Spleen (tissue), 11 donors: ENCODE results near the gene FOXRED1. TPM values are rescaled to one million over a fixed set of nuclear protein-coding genes. Genes with fewer than 3 reads are reported as not detected.
A peak's percentile ranks its signal among the peaks of the same experiment; 100 is the strongest.
"Not testable (repeated sequence)": the region's sequence is repeated elsewhere in the genome, so short reads cannot be mapped to it uniquely, and the experiment has no call there.

Experiments used
- DNase-seq: peaks from one replicate; pipeline ENCODE4 v3.0.0-alpha.2; 2020
- H3K27ac ChIP-seq, 8 donors: fragments of 200-600 bp; sonication (generic) in 7 of 8; 1 replicate in 4 of 8; 2 replicates in 4 of 8; pipeline versions ENCODE4 v1.5.0 to v1.8.0; 2016 to 2021; ENCODE audit warnings: inconsistent platforms in 4 of 8, mild to moderate bottlenecking in 4 of 8, moderate library complexity in 1 of 8
- H3K27me3 ChIP-seq, 7 donors: fragments of 200-600 bp; sonication (generic) in 6 of 7; replicated peaks in 1 of 7; 1 replicate in 4 of 7; 2 replicates in 3 of 7; pipeline versions ENCODE4 v1.5.0 to v1.8.0; 2016 to 2021; ENCODE audit warnings: inconsistent platforms in 3 of 7, mild to moderate bottlenecking in 1 of 7
- H3K36me3 ChIP-seq, 6 donors: fragments of 200-600 bp; sonication (generic) in 5 of 6; 1 replicate in 4 of 6; 2 replicates in 2 of 6; pipeline versions ENCODE4 v1.5.0 to v1.8.0; 2016 to 2021; ENCODE audit warnings: inconsistent platforms in 2 of 6
- H3K4me1 ChIP-seq, 6 donors: fragments of 200-600 bp; sonication (generic) in 5 of 6; 1 replicate in 3 of 6; 2 replicates in 3 of 6; pipeline versions ENCODE4 v1.5.0 to v1.8.0; 2016 to 2021; ENCODE audit warnings: inconsistent platforms in 3 of 6
- H3K4me3 ChIP-seq, 8 donors: fragments of 200-600 bp; sonication (generic) in 7 of 8; 1 replicate in 4 of 8; 2 replicates in 4 of 8; pipeline versions ENCODE4 v1.5.0 to v1.8.0; 2016 to 2021; ENCODE audit warnings: inconsistent platforms in 4 of 8, mild to moderate bottlenecking in 4 of 8, moderate library complexity in 2 of 8
- H3K9me3 ChIP-seq, 8 donors: fragments of 200-600 bp; sonication (generic) in 7 of 8; 1 replicate in 4 of 8; 2 replicates in 4 of 8; pipeline versions ENCODE4 v1.5.0 to v1.8.0; 2016 to 2021; ENCODE audit warnings: inconsistent platforms in 4 of 8
- POLR2A ChIP-seq, 3 donors: fragments of 450-650 bp; IDR thresholded peaks; one replicate each; pipeline ENCODE4 v1.5.1; 2017; ENCODE audit warnings: antibody characterized with exemption in 3 of 3, mild to moderate bottlenecking in 1 of 3
- POLR2AphosphoS5 ChIP-seq, 3 donors: sonication (generic); formaldehyde crosslinking; IDR thresholded peaks; one replicate each; pipeline ENCODE4 v1.5.1; 2017; ENCODE audit warnings: antibody characterized with exemption in 3 of 3
- WGBS, 5 donors: extraction: QIAGEN DNeasy Blood & Tissue Kit in 3 of 5; methylation state at CpG; one replicate each; pipeline versions ENCODE4 v1.1.5 to v1.1.7; 2013 to 2018; 5-methylcytosine and 5-hydroxymethylcytosine counted together
- intact Hi-C: fragments of 100-400 bp; cut with DNase I; formaldehyde crosslinking; loops from one replicate; pipeline ENCODE4 v1.15.0; 2023; ENCODE audit warnings: low total_unique reads
- polyA plus RNA-seq, 3 donors: library from polyadenylated mRNA; stranded (reverse); fragments of 200-250 nt; gene quantifications; one replicate each; pipeline ENCODE4 v1.2.1, GENCODE V29; 2013
- total RNA-seq, 7 donors: library from RNA; depleted of rRNA in 3 of 7; stranded (reverse); fragments of >200 nt in 3 of 7; fragmentation: NEBNext Ultra II Directional in 4 of 7; extraction: Animal tissue kit (Norgen Biotek cat#: 25700) in 4 of 7; gene quantifications; one replicate each; pipeline versions ENCODE4 v1.1.0 to v1.2.1, GENCODE V29; 2016 to 2021
- TF ChIP-seq, protein P1 (sequence below), 11 experiments: fragments of 200-600 bp in 7 of 11; fragments of 450-650 bp in 4 of 11; sonication (generic) in 4 of 11; IDR thresholded peaks in 8 of 11; conservative IDR thresholded peaks in 3 of 11; 1 replicate in 7 of 11; 2 replicates in 4 of 11; pipeline versions ENCODE4 v1.4.0 to v1.8.0; 2016 to 2021; ENCODE audit warnings: antibody characterized with exemption in 11 of 11, inconsistent platforms in 4 of 11, mild to moderate bottlenecking in 1 of 11
- donor health status: healthy with polysubstance abuse.
- donor health status: DM: no; HTN: no; CAD: no; lungs with moderate emphysema.
- donor health status: DM: no; HTN: no; CAD: no.
- donor health status: Bipolar disorder and iron deficiency.
- donor health status: healthy.
- donor health status: DM: no; HTN: no; CAD: no.
- donor health status: DM: yes; HTN: yes; CAD: no.

The FOXRED1 gene
- total and polyA plus RNA-seq, 10 donors: 20.5 to 48.1 (median 31.5) TPM

DNA sequence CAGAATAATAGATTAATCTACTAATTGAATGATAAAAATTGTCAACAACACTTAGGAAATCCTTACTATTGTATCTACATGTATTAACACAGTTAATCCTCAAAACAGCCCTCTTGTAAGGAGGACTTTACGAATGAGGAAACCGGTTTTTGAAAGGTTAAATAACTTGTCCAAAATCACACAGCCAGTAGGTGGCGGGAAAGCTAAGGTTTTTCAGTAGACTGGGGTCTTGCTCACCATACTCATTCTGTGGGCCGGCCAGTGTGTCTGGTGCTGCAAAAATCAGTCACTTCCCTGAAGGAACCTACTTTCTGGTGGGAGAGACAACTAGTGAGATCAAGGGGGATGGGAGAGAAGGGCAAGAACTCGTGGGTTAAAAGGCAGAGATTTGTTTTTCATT is 38.8 kb downstream of the FOXRED1 start:
- Histone ChIP-seq H3K27ac (peak overlapping the region in 2 of 8 donors; percentile 0 to 23), H3K9me3 (no peaks in the 10 kb centered on the region), H3K36me3 (peaks cover 0 to 55% (median 9%) of the 10 kb centered on the region in 6 donors), H3K4me1 (peaks cover 23 to 94% (median 65%) of the 10 kb centered on the region in 6 donors), H3K27me3 (no peaks in the 10 kb centered on the region), H3K4me3 (no peak overlapping the region)
- TF ChIP-seq, protein P1, sequence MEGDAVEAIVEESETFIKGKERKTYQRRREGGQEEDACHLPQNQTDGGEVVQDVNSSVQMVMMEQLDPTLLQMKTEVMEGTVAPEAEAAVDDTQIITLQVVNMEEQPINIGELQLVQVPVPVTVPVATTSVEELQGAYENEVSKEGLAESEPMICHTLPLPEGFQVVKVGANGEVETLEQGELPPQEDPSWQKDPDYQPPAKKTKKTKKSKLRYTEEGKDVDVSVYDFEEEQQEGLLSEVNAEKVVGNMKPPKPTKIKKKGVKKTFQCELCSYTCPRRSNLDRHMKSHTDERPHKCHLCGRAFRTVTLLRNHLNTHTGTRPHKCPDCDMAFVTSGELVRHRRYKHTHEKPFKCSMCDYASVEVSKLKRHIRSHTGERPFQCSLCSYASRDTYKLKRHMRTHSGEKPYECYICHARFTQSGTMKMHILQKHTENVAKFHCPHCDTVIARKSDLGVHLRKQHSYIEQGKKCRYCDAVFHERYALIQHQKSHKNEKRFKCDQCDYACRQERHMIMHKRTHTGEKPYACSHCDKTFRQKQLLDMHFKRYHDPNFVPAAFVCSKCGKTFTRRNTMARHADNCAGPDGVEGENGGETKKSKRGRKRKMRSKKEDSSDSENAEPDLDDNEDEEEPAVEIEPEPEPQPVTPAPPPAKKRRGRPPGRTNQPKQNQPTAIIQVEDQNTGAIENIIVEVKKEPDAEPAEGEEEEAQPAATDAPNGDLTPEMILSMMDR (IDR thresholded peaks at IDR 0.05 in 8 of 11, conservative IDR thresholded peaks at IDR 0.05 in 3 of 11): peak in 4 of 11 experiments; percentile 19 to 29 (median 26)
- TF ChIP-seq POLR2A (IDR thresholded peaks at IDR 0.05): no peak
- 26 to 34% (median 29%) methylated on average over 5 of the region's 5 CpGs for WGBS, 5 donors
- no peak for DNase-seq
- intact Hi-C loops: loop anchor here (5.0 kb wide), 1 partner anchor 175 kb away; no protein-coding TSS in a partner anchor

DNA sequence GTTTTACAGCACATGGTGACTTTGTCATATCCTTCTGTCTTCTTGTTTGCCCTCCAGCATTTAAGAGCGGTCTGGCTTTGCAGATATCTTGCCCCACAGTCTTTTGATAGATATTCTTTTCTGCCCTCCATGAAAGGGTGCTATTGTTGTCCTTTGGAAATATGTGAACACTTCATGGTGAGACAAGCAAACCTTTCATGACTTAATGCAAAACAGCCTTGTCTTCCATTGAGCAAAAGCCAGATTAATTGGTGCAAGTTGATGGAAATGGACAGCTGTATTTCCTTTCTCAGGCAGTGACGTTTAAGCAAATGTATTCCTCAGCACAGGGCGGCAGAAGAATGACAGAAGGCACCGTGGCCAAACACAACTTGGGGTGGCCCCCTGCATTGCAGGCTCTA is 39.3 kb downstream of the FOXRED1 start:
- Histone ChIP-seq H3K36me3 (peaks cover 0 to 61% (median 9%) of the 10 kb centered on the region in 6 donors), H3K9me3 (no peaks in the 10 kb centered on the region), H3K27me3 (no peaks in the 10 kb centered on the region), H3K4me3 (no peak overlapping the region), H3K4me1 (peaks cover 21 to 94% (median 64%) of the 10 kb centered on the region in 6 donors), H3K27ac (peak overlapping the region in 2 of 8 donors; percentile 16 to 23)
- intact Hi-C loops: loop anchor here (5.0 kb wide), 1 partner anchor 174 kb away; no protein-coding TSS in a partner anchor
- no peak for DNase-seq
- WGBS, 5 donors: 71 to 93% (median 85%) methylated on average over 4 of the region's 4 CpGs
- TF ChIP-seq POLR2AphosphoS5 (IDR thresholded peaks at IDR 0.05) (no peak), POLR2A (IDR thresholded peaks at IDR 0.05) (no peak)
- TF ChIP-seq, protein P1 (IDR thresholded peaks at IDR 0.05 in 8 of 11, conservative IDR thresholded peaks at IDR 0.05 in 3 of 11): no peak

DNA sequence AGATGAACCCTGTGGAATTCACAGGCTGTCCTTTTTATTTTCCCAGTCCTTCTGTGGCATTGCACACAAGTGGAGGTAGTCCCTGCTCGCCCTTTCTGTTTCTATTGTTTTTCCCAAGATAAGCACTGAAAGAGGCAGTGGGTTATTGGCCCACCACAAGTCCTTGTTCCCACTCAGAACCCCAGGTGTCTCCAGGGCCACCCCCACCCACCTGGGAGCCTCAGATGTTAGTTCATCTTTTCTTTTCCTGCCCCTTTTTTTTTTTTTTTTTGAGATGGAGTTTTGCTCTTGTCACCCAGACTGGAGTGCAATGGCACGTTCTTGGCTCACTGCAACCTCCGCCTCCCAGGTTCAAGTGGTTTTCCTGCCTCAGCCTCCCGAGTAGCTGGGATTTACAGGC is 39.8 kb downstream of the FOXRED1 start:
- intact Hi-C loops: loop anchor here (5.0 kb wide), 1 partner anchor 174 kb away; no protein-coding TSS in a partner anchor
- Histone ChIP-seq H3K4me1 (peaks cover 21 to 94% (median 62%) of the 10 kb centered on the region in 6 donors), H3K27ac (peak overlapping the region in 2 of 8 donors; percentile 16 to 23), H3K36me3 (peaks cover 0 to 63% (median 10%) of the 10 kb centered on the region in 6 donors)
- 72 to 96% (median 86%) methylated on average over 4 of the region's 4 CpGs for WGBS, 5 donors
- H3K9me3 ChIP-seq, H3K27me3 ChIP-seq, H3K4me3 ChIP-seq, DNase-seq: not testable (repeated sequence)

DNA sequence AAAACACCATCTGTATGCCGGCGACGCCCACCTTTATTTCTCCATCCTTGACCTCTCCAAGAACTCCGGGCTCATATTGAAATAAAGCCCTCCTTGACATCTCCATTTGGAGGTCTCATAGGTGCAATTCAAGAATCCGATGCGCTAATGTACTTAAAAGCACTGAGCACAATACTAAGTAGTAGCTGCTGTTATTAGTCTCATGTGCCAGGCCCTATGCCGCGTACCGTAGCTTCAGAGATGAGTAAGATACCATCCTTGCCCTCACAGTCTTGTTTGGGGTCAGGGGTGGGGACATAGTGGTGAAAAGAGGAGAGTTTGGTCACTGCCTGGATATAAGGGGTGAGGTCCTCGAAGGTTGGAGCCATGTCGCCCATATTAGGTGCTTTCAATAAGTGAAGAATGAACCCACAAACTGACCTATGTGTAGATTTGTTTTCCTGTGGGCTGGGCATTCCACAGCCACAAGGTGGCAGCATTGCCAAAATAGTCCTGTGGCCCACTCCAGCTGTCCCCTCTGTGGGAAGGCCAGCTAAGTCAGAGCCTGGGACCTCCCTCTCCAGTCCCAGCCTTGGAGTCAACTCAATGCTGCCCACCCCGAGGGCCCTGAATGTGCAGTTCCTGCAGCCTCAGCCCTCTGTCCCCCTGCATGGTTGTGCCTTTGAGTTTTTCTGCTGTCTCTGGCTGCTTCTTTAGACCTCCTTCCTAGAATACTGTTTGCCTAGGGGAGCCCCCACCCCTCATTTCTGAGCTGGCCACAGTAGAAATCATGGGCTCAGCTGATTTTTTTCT is 41.4 kb downstream of the FOXRED1 start:
- peak; percentile 25 to 50 (median 33) for TF ChIP-seq POLR2AphosphoS5 (IDR thresholded peaks at IDR 0.05)
- TF ChIP-seq, protein P1 (IDR thresholded peaks at IDR 0.05 in 8 of 11, conservative IDR thresholded peaks at IDR 0.05 in 3 of 11): peak; percentile 66 to 92 (median 85)
- no peak for TF ChIP-seq POLR2A (IDR thresholded peaks at IDR 0.05)
- H3K27ac ChIP-seq: peak overlapping the region in 7 of 8 donors; percentile 37 to 89 (median 79)
- peaks cover 14 to 83% (median 51%) of the 10 kb centered on the region in 6 donors for H3K4me1 ChIP-seq
- intact Hi-C loops: no loop called here
- peaks cover 0 to 78% (median 17%) of the 10 kb centered on the region in 6 donors for H3K36me3 ChIP-seq
- WGBS, 5 donors: 57 to 70% (median 63%) methylated on average over 12 of the region's 12 CpGs
- no peak overlapping the region for H3K4me3 ChIP-seq
- no peaks in the 10 kb centered on the region for H3K27me3 ChIP-seq
- H3K9me3 ChIP-seq: no peaks in the 10 kb centered on the region
- peak; percentile 90 for DNase-seq
